Fibroblast of villous mesenchyme (primary cell): ENCODE data around the gene EXTL1. TPM values are rescaled to one million over a fixed set of nuclear protein-coding genes. Genes with fewer than 3 reads are reported as not detected.
A peak's percentile ranks its signal among the peaks of the same experiment; 100 is the strongest.

Source experiments
- DNase-seq: peaks from one replicate; pipeline ENCODE4 v3.0.0-alpha.2; 2010; ENCODE audit warnings: low read depth
- H3K4me3 ChIP-seq: 2 replicates; pipeline ENCODE4 v1.5.1; 2011; ENCODE audit warnings: low read depth, mild to moderate bottlenecking, low read length
- total RNA-seq: library from RNA; depleted of rRNA; stranded (reverse); fragments of >200 nt; gene quantifications from 2 replicates; pipeline ENCODE4 v1.2.3, GENCODE V29; 2012
- TF ChIP-seq, protein P1 (sequence below): IDR thresholded peaks from 2 replicates; pipeline ENCODE4 v1.5.1; 2012; ENCODE audit warnings: low read depth, mild to moderate bottlenecking, low read length; ENCODE audit not compliant: insufficient read depth

Gene EXTL1, protein sequence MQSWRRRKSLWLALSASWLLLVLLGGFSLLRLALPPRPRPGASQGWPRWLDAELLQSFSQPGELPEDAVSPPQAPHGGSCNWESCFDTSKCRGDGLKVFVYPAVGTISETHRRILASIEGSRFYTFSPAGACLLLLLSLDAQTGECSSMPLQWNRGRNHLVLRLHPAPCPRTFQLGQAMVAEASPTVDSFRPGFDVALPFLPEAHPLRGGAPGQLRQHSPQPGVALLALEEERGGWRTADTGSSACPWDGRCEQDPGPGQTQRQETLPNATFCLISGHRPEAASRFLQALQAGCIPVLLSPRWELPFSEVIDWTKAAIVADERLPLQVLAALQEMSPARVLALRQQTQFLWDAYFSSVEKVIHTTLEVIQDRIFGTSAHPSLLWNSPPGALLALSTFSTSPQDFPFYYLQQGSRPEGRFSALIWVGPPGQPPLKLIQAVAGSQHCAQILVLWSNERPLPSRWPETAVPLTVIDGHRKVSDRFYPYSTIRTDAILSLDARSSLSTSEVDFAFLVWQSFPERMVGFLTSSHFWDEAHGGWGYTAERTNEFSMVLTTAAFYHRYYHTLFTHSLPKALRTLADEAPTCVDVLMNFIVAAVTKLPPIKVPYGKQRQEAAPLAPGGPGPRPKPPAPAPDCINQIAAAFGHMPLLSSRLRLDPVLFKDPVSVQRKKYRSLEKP
- 3.9 and 6.0 TPM in 2 replicates for total RNA-seq

DNA sequence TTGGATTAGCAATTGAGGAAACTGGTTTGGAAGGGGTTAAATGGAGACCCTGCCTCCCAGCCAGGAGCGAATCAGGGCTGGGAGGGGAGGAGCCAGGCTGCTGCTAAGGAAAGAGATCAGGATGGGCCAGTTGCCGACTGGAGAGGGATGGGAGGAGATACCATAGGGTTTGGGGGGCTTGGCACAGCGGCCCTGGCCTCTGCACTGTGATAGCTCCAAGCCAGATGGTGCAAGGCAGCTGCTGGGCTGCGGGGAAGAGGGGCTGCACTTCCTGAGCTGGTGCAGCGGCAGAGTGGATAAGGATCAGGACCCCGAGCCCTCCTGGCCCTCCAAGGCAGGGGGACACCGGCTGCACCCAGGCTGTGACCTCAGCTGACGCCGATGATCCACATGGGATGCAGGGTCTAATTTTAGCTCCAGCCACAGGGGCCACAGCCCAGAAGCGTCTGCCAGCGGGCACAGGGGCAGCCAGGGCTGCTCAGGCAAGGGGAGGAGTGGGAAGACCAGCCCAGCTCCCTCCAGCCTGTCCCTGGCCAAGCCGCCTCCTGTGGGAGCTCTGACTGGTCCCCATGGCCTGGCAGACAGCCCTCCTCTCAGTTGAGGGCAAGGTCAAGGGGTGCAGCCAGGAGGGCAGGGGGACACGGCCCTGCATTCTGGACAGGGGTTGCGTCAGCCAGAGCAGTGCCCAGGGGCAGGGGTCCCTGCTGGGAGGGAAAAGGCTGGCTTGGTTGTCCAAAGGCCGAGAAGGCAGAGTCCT lies at the start of gene EXTL1:
EXTL1 (plus strand) TSS at position 129 of the 757 bp plus-strand sequence. CDS start 872 bp downstream, outside the sequence.
- peak within 1 kb of the TSS; percentile 40 for H3K4me3 ChIP-seq
- TF ChIP-seq, protein P1, sequence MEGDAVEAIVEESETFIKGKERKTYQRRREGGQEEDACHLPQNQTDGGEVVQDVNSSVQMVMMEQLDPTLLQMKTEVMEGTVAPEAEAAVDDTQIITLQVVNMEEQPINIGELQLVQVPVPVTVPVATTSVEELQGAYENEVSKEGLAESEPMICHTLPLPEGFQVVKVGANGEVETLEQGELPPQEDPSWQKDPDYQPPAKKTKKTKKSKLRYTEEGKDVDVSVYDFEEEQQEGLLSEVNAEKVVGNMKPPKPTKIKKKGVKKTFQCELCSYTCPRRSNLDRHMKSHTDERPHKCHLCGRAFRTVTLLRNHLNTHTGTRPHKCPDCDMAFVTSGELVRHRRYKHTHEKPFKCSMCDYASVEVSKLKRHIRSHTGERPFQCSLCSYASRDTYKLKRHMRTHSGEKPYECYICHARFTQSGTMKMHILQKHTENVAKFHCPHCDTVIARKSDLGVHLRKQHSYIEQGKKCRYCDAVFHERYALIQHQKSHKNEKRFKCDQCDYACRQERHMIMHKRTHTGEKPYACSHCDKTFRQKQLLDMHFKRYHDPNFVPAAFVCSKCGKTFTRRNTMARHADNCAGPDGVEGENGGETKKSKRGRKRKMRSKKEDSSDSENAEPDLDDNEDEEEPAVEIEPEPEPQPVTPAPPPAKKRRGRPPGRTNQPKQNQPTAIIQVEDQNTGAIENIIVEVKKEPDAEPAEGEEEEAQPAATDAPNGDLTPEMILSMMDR, result no peak
- peak; percentile 42 for DNase-seq

DNA sequence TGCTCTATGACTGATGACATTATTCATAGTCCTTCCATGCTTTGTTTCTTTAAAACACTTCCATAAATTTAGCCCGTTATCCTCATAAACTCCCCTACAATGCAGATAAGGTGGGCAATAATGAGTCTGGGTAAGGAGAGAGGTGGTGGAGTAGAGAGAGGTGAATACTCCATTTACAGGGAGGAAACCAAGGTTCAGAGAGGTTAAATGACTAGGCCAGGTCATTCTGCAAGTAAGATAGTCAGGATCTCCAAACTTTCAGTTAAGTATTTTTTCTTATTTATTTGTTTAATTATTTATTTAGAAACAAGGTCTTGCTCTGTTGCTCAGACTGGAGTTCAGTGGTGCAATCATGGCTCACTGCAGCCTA lies 49.8 kb upstream of the EXTL1 start:
- no peak overlapping the region for H3K4me3 ChIP-seq
- DNase-seq, result no peak

DNA sequence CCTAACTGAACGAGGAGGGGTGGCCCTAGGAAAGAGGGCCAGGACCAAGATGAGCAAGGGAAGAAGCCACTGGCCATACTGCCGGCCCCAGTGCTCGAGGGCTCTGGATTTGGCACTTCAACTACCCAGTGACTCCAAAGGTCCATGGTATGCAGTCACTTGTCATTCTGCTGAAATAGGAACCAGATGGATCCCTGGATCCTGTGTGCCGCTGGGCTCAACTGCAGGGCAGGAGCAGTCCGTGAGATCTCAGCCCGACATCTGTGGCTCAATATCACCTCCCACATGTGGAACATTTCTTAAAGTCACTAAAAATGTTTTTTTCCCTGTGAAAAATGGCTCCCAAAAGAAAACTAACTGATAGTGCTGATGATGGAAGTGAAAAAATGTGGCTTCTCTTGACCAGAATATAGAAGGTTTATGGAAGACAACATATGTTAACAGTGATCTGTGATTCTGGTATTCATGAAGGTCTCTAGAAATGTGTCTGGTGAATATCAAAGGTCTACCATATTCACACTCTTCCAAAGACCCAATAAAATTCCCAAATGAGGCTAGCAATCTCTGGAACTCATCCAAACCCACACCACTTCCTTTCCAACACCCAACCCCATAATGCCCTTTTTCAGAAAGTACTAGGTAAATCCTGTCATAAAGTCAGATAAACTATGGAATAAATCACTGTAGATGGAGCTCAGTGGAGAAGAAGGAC lies 47.8 kb upstream of the EXTL1 start:
- peak; percentile 90 for DNase-seq

More for the DNA sequence above, 49.8 kb upstream of the EXTL1 start:
- TF ChIP-seq, protein P1, result no peak

DNA sequence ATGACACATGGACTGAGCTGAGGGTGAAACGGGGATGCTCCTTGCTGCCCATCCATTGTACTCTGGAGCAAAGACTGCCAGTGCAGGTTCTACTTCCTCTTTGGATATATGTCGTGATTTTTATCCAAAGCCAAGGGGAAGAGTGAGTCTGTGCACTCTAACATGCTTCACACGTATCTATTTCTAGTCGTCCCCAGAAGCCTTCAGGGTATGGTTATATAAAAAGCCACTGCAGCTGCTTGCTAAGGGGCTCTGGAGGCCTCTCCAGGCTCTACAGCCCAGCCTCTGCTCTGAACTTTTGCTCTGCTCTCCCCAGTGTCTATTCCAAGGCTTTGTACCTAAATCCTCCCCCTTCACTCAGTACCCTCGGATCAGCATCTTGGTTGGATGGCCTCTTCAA lies 43.8 kb upstream of the EXTL1 start:
- no peak overlapping the region for H3K4me3 ChIP-seq
- TF ChIP-seq, protein P1, result no peak
- DNase-seq, result no peak

More for the DNA sequence above, 47.8 kb upstream of the EXTL1 start:
- TF ChIP-seq, protein P1, result no peak
- no peak overlapping the region for H3K4me3 ChIP-seq

DNA sequence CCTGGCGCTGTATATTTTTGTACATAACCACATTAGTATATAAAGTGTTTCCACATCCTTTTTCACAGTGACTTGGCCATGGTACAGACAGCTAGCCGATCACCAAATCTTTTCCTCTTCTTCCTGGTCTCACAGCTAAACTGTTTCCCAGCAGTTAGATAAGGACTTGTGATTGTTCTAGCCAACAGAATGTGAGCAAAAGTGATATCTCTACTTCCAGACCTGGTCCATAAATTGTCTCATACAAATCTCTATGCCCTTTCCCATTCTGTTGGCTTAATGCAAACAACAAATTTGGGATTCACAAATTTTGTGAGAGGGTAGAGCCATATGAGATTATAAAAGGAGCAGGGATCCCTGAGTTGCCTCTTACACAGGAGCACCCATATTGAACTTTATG lies 43.2 kb upstream of the EXTL1 start:
- H3K4me3 ChIP-seq, result no peak overlapping the region
- DNase-seq, result no peak
- TF ChIP-seq, protein P1, result no peak

DNA sequence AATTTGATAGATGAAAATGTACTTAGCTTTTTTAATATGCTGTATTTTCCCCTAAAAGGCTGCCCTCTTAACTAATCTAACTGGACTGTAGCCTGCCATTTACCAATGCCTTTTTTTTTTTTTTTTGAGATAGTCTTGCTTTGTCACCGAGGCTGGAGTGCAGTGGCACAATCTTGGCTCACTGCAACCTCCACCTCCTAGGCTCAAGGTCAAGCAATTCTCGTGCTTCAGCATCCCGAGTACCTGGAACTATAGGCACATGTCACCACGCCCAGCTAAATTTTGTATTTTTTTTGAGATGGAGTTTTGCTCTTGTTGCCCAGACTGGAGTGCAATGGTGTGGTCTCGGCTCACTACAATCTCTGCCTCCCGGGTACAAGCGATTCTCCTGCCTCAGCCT lies 42.4 kb upstream of the EXTL1 start:
- DNase-seq, result no peak
- TF ChIP-seq, protein P1, result no peak
- H3K4me3 ChIP-seq, result no peak overlapping the region
